ENCODE data around the gene WDFY4.

Gene WDFY4

DNA sequence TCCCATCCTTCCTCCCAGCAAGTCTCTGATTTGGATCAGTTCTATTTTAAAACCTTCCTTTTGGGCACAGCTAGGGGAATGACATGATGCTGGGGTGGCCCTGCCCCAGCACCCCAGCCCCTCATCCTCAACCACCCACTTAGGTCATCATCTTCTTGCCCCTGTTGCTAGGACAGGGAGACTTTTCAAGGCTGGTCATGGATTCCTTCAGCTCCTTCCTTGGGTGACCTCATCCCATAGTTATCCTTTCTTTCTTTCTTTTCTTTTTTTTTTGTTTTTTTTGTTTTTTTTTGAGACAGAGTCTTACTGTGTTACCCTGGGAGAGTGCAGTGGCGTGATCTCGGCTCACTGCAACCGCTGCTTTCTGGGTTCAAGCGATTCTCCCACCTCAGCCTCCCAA lies 127.2 kb downstream of the WDFY4 start:
- H3K4me3 ChIP-seq (ENCODE audit: low read depth, low read length), result no peak overlapping the region
- no peak for DNase-seq (ENCODE audit: low read depth)
- TF ChIP-seq, protein P1, sequence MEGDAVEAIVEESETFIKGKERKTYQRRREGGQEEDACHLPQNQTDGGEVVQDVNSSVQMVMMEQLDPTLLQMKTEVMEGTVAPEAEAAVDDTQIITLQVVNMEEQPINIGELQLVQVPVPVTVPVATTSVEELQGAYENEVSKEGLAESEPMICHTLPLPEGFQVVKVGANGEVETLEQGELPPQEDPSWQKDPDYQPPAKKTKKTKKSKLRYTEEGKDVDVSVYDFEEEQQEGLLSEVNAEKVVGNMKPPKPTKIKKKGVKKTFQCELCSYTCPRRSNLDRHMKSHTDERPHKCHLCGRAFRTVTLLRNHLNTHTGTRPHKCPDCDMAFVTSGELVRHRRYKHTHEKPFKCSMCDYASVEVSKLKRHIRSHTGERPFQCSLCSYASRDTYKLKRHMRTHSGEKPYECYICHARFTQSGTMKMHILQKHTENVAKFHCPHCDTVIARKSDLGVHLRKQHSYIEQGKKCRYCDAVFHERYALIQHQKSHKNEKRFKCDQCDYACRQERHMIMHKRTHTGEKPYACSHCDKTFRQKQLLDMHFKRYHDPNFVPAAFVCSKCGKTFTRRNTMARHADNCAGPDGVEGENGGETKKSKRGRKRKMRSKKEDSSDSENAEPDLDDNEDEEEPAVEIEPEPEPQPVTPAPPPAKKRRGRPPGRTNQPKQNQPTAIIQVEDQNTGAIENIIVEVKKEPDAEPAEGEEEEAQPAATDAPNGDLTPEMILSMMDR (conservative IDR thresholded peaks at IDR 0.05; ENCODE audit: low read depth, low read length), result no peak

DNA sequence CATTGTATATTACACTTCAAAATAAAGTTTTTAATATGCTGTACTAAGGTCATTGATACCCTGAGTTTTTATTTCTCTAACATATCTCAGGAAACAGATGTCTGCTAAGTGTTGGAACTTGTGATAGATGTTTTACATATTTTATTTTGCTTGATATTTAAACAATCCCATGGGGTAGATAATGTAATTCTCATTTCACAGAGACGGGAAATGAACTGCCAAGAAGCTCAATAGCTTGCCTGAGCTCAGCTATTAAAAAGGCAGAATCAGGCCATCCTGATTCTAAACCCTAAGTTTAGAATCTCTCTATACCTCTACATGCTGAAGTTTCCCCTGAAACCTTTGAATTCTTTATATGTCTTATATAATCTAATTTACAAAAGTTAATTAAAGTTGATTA lies 128.6 kb downstream of the WDFY4 start:
- no peak for DNase-seq (ENCODE audit: low read depth)
- TF ChIP-seq, protein P1 (conservative IDR thresholded peaks at IDR 0.05; ENCODE audit: low read depth, low read length), result no peak
- no peak overlapping the region for H3K4me3 ChIP-seq (ENCODE audit: low read depth, low read length)

DNA sequence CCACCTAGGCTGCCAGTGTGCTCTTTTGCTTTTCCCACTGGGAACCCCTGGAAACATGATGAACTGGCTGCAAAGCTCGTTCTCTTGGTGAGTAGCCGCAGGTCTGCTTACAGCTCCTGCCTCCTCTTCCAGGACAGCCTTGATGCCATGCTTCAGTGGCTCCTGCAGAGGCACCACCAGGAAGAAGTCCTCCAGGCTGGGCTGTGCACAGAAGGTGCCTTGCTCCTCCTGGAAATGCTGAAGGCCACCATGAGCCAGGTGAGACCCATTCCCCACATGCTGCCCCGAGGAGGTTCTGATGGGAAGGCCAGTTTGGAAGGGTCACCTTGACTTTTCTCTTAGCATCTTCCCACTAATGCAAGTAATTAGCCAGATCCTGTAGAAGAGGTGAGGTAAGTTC lies 129.2 kb downstream of the WDFY4 start:
- DNase-seq (ENCODE audit: low read depth), result no peak
- H3K4me3 ChIP-seq (ENCODE audit: low read depth, low read length), result no peak overlapping the region
- TF ChIP-seq, protein P1 (conservative IDR thresholded peaks at IDR 0.05; ENCODE audit: low read depth, low read length), result no peak

DNA sequence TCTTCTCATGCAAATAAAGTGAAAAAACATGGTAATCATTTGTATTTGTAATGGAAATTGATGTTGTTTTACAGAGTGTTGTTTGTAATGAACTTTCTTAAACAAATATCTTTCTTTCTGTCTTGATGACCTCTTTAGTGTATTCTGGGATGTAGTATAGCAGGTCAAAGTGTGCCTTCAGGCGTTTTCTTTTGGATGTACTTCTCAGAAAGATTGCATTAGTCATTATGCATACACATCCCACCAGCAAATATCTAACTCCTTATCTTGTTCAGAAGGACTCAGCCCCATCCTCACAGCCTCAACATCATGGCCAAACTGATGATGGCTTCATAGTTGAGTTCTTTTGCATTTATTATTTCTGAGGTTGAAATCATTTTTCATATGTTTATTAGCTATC lies 130.3 kb downstream of the WDFY4 start:
- no peak overlapping the region for H3K4me3 ChIP-seq (ENCODE audit: low read depth, low read length)
- no peak for DNase-seq (ENCODE audit: low read depth)
- TF ChIP-seq, protein P1 (conservative IDR thresholded peaks at IDR 0.05; ENCODE audit: low read depth, low read length), result no peak

DNA sequence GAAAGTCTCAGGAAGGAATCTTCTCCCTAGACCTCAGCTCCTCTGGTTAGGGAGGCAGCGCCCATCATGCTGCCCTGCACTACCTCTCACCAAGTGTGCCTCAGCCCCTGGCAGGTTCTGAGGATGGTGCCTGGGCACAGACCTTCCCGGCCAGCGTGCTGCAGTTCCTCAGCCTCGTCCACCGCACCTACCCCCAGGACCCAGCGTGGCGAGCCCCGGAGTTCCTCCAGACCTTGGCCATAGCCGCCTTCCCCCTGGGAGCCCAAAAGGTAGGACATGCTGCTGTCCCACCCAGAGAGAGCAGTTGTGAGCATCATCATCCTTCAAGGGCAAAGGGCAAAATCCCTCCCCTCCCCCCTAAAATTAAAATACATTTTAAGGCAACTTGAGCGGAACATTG lies 132.5 kb downstream of the WDFY4 start:
- H3K4me3 ChIP-seq (ENCODE audit: low read depth, low read length), result no peak overlapping the region
- no peak for DNase-seq (ENCODE audit: low read depth)
- TF ChIP-seq, protein P1 (conservative IDR thresholded peaks at IDR 0.05; ENCODE audit: low read depth, low read length), result no peak

DNA sequence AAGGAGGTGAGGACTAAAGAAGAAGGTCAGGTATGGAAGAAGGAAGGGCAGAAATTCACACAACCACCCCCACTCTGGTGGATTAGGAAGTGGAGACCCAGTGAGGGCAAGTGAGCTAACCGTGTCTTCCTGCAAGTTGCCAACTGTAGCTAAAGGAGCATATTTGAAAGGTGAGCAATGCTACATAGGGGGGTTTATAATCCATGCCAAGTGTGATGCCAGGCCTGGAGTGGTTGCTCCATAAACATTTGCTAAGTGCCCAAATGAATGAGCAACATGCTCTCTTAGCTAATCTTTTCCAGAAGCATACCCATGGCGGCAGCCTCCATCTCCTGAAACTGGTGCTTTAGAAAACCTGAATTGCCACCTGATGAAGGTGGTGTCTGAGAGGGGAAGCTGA lies 133.4 kb downstream of the WDFY4 start:
- no peak overlapping the region for H3K4me3 ChIP-seq (ENCODE audit: low read depth, low read length)
- DNase-seq (ENCODE audit: low read depth), result no peak
- TF ChIP-seq, protein P1 (conservative IDR thresholded peaks at IDR 0.05; ENCODE audit: low read depth, low read length), result no peak

DNA sequence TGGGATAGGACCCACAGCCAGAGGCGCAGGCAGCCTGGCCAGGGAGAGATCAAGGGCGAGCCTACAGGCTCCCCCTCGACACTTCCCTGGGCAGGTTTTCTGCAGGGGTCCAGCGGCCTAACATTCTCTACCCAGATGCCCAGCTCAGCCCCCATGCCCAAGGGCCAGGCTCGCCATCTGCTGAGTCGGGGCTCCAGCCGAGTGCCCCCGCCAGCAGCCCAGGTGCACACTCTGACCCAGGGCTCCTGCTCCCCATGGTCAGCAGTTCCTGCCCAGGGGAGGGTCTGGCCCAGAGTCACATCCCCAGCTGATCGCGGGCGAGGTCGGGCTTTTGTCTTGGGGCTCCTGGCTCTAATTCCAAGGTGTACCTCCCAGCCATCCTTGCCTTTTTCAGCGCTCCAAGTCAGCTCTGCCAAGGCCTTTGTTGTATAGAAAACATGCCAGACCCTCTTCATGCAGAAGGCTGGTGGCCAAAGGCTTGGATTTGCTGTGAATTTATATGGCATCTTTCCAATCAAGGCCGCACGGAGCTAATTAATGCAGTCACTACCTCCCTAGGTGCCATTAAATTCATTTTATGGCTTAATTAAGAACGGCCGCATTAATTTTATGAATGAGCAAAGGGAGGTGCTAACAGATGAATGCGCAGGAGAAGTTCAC lies 134.3 kb downstream of the WDFY4 start:
- no peak for DNase-seq (ENCODE audit: low read depth)
- TF ChIP-seq, protein P1 (conservative IDR thresholded peaks at IDR 0.05; ENCODE audit: low read depth, low read length), result no peak
- no peak overlapping the region for H3K4me3 ChIP-seq (ENCODE audit: low read depth, low read length)

All from choroid plexus epithelial cell (primary cell).